ENCODE results near the gene TM7SF2. TPM values are rescaled to one million over a fixed set of nuclear protein-coding genes. Genes with fewer than 3 reads are reported as not detected.
A peak's percentile ranks its signal among the peaks of the same experiment; 100 is the strongest.

Gene TM7SF2
- total and polyA plus RNA-seq, 7 donors, result 3.6 to 43.2 (median 17.4) TPM

GRCh38 chr11:65115361-65116082 lies 3.9 kb downstream of the TM7SF2 start:
- intact Hi-C loops (cut with DNase I), result loop anchor here (2.0 to 10.0 kb wide), 3 partner anchors 101 to 499 kb away; partner anchors contain the start of genes ARL2, CDC42BPG, MAP3K11 and PCNX3
- TF ChIP-seq, protein P1, sequence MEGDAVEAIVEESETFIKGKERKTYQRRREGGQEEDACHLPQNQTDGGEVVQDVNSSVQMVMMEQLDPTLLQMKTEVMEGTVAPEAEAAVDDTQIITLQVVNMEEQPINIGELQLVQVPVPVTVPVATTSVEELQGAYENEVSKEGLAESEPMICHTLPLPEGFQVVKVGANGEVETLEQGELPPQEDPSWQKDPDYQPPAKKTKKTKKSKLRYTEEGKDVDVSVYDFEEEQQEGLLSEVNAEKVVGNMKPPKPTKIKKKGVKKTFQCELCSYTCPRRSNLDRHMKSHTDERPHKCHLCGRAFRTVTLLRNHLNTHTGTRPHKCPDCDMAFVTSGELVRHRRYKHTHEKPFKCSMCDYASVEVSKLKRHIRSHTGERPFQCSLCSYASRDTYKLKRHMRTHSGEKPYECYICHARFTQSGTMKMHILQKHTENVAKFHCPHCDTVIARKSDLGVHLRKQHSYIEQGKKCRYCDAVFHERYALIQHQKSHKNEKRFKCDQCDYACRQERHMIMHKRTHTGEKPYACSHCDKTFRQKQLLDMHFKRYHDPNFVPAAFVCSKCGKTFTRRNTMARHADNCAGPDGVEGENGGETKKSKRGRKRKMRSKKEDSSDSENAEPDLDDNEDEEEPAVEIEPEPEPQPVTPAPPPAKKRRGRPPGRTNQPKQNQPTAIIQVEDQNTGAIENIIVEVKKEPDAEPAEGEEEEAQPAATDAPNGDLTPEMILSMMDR (IDR thresholded peaks at IDR 0.05), result no peak
- no peak for TF ChIP-seq POLR2AphosphoS5 (IDR thresholded peaks at IDR 0.05)
- no peak for TF ChIP-seq POLR2A (IDR thresholded peaks at IDR 0.05)
- no peak for TF ChIP-seq EP300 (IDR thresholded peaks at IDR 0.05)
- H3K27me3 ChIP-seq, result no peaks in the 10 kb centered on the region
- H3K4me3 ChIP-seq, result no peak overlapping the region
- 93 to 96% methylated on average over 21 of the region's 21 CpGs for WGBS, 2 donors
- peaks cover 9 to 29% (median 12%) of the 10 kb centered on the region in 4 donors for H3K36me3 ChIP-seq
- DNase-seq, result no peak
- H3K27ac ChIP-seq, result no peak overlapping the region
- H3K4me1 ChIP-seq, result peaks cover 0 to 63% (median 52%) of the 10 kb centered on the region in 4 donors
- H3K9me3 ChIP-seq, result no peaks in the 10 kb centered on the region

DNA sequence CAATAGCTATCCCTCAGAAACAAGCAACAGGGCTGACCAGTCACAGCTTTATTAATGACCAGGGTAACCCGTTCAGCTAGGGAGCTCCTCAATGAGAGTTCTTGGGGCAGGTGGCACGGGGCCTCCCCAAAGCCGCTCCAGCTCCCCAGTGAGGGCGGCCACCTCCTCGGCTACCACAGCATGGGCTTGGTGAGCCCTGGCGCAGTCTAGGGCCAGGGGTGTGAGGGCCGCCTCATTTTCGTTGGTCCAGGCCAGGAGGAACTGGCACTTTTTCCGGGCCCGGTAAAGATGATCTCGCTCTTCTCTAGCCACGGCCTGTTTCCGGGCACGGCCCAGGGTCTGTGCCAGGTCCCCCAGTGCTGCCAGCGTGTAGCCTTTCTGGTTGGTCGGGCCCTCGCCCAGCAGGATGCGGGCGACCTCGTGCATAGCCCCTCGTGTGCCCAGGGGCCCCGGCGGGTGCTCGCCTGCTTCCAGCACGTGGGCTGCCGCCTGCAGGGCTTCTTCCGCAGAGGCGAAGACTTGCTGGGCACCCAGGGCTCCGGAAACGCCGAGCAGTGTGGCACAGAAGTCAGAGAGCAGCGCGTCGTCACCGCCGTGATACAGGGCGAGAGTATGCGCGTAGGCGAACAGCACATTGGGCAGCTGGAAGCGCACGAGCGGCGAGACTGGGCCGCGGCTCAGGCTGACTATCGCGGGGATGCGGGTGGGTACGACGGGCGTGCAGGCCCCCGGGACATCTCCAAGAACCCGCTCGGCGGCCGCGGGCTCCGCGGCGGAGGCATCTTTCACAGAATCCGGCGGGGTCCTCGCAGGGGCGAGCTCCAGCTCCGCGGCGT lies 4.9 kb downstream of the TM7SF2 start:
- TF ChIP-seq, protein P1 (IDR thresholded peaks at IDR 0.05), result no peak
- TF ChIP-seq POLR2A (IDR thresholded peaks at IDR 0.05) (no peak), EP300 (IDR thresholded peaks at IDR 0.05) (no peak), POLR2AphosphoS5 (IDR thresholded peaks at IDR 0.05) (no peak)
- Histone ChIP-seq H3K27ac (peak overlapping the region; percentile 87 to 97 (median 90)), H3K36me3 (peaks cover 9 to 37% (median 18%) of the 10 kb centered on the region in 4 donors), H3K27me3 (no peaks in the 10 kb centered on the region), H3K4me1 (peaks cover 0 to 63% (median 52%) of the 10 kb centered on the region in 4 donors), H3K4me3 (peak overlapping the region; percentile 68 to 98 (median 89)), H3K9me3 (no peaks in the 10 kb centered on the region)
- intact Hi-C loops (cut with DNase I), result loop anchor here (1.0 to 10.0 kb wide), 5 partner anchors 32 to 498 kb away; partner anchors contain the start of genes ARL2, CDC42BPG, CDCA5 and MAP3K11
- DNase-seq, result peak; percentile 70
- 12 to 21% methylated on average over 68 of the region's 68 CpGs for WGBS, 2 donors

GRCh38 chr11:65117206-65118096 lies 5.8 kb downstream of the TM7SF2 start, which contains the start of gene ZNHIT2:
ZNHIT2 (minus strand) TSS chr11:65117701; CDS start chr11:65117653, 48 bp downstream.
- intact Hi-C loops (cut with DNase I), result loop anchor here (1.0 to 10.0 kb wide), 5 partner anchors 33 to 497 kb away; partner anchors contain the start of genes ARL2, CDC42BPG, CDCA5 and MAP3K11
- Histone ChIP-seq H3K4me1 (peaks cover 0 to 57% (median 45%) of the 10 kb centered on the region in 4 donors), H3K27me3 (no peaks in the 10 kb centered on the region), H3K4me3 (peak within 1 kb of the TSS; percentile 68 to 98 (median 89)), H3K27ac (peak within 1 kb of the TSS; percentile 87 to 97 (median 90)), H3K36me3 (peaks cover 9 to 37% (median 18%) of the 10 kb centered on the region in 4 donors), H3K9me3 (no peaks in the 10 kb centered on the region)
- TF ChIP-seq EP300 (IDR thresholded peaks at IDR 0.05) (peak in 1 of 4 donors; percentile 35), POLR2A (IDR thresholded peaks at IDR 0.05) (peak; percentile 33 to 36), POLR2AphosphoS5 (IDR thresholded peaks at IDR 0.05) (peak; percentile 74 to 92 (median 82))
- TF ChIP-seq, protein P1 (IDR thresholded peaks at IDR 0.05), result peak; percentile 84 to 97 (median 92)
- DNase-seq, result peak; percentile 100
- WGBS, 2 donors, result 0 to 1% methylated on average over 89 of the region's 89 CpGs

All from sigmoid colon (tissue), 7 donors.